Brain microvascular endothelial cell (primary cell): ENCODE results near the gene BANK1.

Experiments used
- DNase-seq: peaks from one replicate; pipeline ENCODE4 v3.0.0-alpha.2; 2020
- H3K27ac ChIP-seq: fragments of 250-450 bp; sonication (Bioruptor Pico); 2 replicates; pipeline ENCODE4 v1.5.1; 2020; ENCODE audit warnings: mild to moderate bottlenecking, moderate library complexity
- H3K27me3 ChIP-seq: fragments of 250-450 bp; sonication (Bioruptor Pico); replicated peaks from 2 replicates; pipeline ENCODE4 v1.5.1; 2020; ENCODE audit warnings: mild to moderate bottlenecking
- H3K36me3 ChIP-seq: fragments of 250-450 bp; sonication (Bioruptor Pico); replicated peaks from 2 replicates; pipeline ENCODE4 v1.5.1; 2020; ENCODE audit warnings: mild to moderate bottlenecking
- H3K4me3 ChIP-seq: 2 replicates; pipeline ENCODE4 v1.5.1; 2011; ENCODE audit warnings: low read depth, mild to moderate bottlenecking, control low read depth, low read length, moderate library complexity
- in situ Hi-C: cut with HindIII; loops from 2 replicates; pipeline ENCODE4 v1.10.0; 2017; ENCODE audit warnings: low sequenced_read_pairs, low pct_ligation_motif_present
- TF ChIP-seq, protein P1 (sequence below): IDR thresholded peaks from 2 replicates; pipeline ENCODE4 v1.5.1; 2011; ENCODE audit warnings: low read depth, mild to moderate bottlenecking, moderate library complexity, low read length, control low read depth, inconsistent platforms; ENCODE audit errors: missing control alignments

The BANK1 gene

GRCh38 chr4:101967697-101968346, 177.3 kb downstream of the BANK1 start:
- no peak for DNase-seq
- H3K36me3 ChIP-seq: no peaks in the 10 kb centered on the region
- TF ChIP-seq, protein P1, sequence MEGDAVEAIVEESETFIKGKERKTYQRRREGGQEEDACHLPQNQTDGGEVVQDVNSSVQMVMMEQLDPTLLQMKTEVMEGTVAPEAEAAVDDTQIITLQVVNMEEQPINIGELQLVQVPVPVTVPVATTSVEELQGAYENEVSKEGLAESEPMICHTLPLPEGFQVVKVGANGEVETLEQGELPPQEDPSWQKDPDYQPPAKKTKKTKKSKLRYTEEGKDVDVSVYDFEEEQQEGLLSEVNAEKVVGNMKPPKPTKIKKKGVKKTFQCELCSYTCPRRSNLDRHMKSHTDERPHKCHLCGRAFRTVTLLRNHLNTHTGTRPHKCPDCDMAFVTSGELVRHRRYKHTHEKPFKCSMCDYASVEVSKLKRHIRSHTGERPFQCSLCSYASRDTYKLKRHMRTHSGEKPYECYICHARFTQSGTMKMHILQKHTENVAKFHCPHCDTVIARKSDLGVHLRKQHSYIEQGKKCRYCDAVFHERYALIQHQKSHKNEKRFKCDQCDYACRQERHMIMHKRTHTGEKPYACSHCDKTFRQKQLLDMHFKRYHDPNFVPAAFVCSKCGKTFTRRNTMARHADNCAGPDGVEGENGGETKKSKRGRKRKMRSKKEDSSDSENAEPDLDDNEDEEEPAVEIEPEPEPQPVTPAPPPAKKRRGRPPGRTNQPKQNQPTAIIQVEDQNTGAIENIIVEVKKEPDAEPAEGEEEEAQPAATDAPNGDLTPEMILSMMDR: no peak
- no peaks in the 10 kb centered on the region for H3K27me3 ChIP-seq
- H3K27ac ChIP-seq: no peak overlapping the region
- in situ Hi-C loops: no loop called here
- no peak overlapping the region for H3K4me3 ChIP-seq

DNA sequence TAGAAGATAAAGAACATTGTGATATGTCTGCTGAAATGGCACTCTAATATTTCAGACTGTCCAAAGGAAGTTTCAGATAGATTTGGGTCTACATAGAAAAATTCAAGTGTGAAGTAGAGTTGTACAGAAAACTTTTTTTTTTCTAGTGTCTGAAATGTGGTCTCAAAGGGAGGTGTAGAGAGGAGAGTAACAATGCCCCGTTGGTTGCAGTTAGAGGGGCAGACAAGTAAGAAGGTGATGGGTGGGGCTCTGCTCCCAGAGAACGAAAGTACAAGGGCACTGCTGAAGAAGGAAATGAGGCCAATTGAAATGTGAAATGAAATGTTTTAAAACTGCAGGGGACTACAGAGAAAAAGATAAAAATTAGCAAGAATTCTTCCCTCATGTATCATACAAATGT, 177.8 kb downstream of the BANK1 start:
- Histone ChIP-seq H3K27me3 (no peaks in the 10 kb centered on the region), H3K4me3 (no peak overlapping the region), H3K36me3 (no peaks in the 10 kb centered on the region), H3K27ac (no peak overlapping the region)
- TF ChIP-seq, protein P1: no peak
- no peak for DNase-seq
- in situ Hi-C loops: no loop called here

DNA sequence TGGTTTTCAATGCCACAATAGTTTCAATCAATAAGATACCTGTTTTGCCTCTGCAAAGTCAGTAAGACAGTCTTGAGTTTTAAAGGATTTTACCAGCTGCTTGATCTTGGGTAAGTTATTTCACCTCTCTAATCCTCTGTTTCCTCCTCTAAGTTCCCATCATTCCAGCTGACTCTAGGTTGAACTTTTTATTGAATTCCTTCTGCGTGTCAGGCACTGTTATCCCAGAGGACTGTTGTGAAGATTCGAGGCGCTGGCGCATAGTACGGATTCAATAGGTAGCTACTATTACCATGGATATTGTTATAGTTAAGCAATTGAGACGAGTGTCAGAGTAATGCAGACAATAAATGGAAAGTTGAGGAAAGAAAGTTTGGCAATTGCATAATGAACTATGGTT, 179.4 kb downstream of the BANK1 start:
- Histone ChIP-seq H3K27ac (no peak overlapping the region), H3K27me3 (no peaks in the 10 kb centered on the region), H3K36me3 (no peaks in the 10 kb centered on the region), H3K4me3 (no peak overlapping the region)
- in situ Hi-C loops: no loop called here
- DNase-seq: no peak
- TF ChIP-seq, protein P1: no peak

GRCh38 chr4:101970547-101971155, 180.1 kb downstream of the BANK1 start:
- Histone ChIP-seq H3K27ac (no peak overlapping the region), H3K27me3 (no peaks in the 10 kb centered on the region), H3K36me3 (no peaks in the 10 kb centered on the region), H3K4me3 (no peak overlapping the region)
- DNase-seq: no peak
- in situ Hi-C loops: no loop called here
- TF ChIP-seq, protein P1: no peak

DNA sequence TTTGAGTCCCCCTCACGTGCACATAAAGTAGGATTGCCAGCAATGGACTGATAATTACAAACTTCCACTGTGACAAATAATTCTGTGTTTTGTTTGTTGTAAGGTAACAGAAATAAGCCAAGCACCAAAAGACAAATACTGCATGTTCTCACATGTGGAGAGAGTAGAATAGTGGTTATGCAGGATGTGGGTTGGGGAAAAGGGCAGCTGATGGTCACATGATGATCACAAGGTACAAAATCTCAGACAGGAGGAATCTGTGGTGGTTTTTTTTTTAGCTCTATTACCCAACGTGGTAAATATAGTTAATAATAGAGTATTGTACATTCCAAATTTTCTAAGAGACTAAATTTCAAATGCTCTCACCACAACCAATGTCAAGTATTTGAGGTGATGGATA, 182.3 kb downstream of the BANK1 start:
- no peak for DNase-seq
- in situ Hi-C loops: no loop called here
- no peak overlapping the region for H3K27ac ChIP-seq
- H3K36me3 ChIP-seq: no peaks in the 10 kb centered on the region
- no peaks in the 10 kb centered on the region for H3K27me3 ChIP-seq
- TF ChIP-seq, protein P1: no peak
- no peak overlapping the region for H3K4me3 ChIP-seq

GRCh38 chr4:101973361-101973760, 182.8 kb downstream of the BANK1 start:
- Histone ChIP-seq H3K27me3 (no peaks in the 10 kb centered on the region), H3K36me3 (no peaks in the 10 kb centered on the region), H3K27ac (no peak overlapping the region), H3K4me3 (no peak overlapping the region)
- TF ChIP-seq, protein P1: no peak
- no peak for DNase-seq
- in situ Hi-C loops: no loop called here
